NCI-H1436 (cell line): Measurements from ENCODE around the gene SFPQ.
"Not testable (repeated sequence)": the region's sequence is repeated elsewhere in the genome, so short reads cannot be mapped to it uniquely, and the experiment has no call there.

Experiments used
- DNase-seq: peaks from one replicate; lab custom pipeline; 2025; lab: John Stamatoyannopoulos, UW

Gene SFPQ

GRCh38 chr1:35188578-35189392, 4.2 kb downstream of the SFPQ start:
- DNase-seq = no peak

- no peak for DNase-seq
Observed at GRCh38 chr1:35187816-35188342, 5.1 kb downstream of the SFPQ start.

DNA sequence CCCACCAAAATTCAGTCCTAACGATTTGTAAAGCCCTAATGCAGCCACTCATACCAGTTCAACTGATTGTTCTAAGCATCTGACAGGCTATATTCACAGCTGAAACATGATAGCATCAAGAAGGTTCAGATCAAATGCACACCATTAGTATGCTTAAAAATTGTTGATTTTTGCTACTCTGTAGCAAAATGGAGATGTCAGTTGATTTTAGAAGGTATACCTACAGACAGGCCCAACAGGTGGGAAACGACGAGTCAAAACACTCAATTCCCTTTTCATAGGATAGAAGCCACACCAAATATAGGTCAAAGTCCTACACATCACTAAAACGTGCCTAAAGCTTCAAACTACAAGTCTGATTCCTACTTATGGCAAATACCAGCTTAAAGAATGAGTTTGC, 6.7 kb downstream of the SFPQ start:
- no peak for DNase-seq

DNA sequence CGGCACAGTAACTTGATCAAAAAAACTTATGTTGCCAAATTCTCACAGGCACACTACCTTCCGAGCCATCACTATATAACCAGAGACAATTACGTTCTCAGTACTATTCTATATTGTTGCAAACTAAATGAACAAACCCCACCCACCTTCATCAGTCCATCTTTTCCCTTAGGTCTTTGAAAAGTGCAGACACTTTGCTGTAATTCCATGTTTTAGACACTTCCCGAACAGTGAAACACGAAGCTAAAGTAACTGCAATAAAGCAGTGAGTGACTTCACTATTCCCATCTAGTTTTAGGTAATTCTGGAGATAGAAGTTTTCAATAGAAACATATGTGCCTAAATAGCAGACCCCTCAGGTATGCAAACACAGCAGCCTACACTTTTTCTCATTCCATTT, 7.7 kb downstream of the SFPQ start:
- DNase-seq = no peak

GRCh38 chr1:35184495-35185199, 8.3 kb downstream of the SFPQ start:
- DNase-seq = no peak

GRCh38 chr1:35181790-35182455, 11.0 kb downstream of the SFPQ start:
- DNase-seq = no peak

DNA sequence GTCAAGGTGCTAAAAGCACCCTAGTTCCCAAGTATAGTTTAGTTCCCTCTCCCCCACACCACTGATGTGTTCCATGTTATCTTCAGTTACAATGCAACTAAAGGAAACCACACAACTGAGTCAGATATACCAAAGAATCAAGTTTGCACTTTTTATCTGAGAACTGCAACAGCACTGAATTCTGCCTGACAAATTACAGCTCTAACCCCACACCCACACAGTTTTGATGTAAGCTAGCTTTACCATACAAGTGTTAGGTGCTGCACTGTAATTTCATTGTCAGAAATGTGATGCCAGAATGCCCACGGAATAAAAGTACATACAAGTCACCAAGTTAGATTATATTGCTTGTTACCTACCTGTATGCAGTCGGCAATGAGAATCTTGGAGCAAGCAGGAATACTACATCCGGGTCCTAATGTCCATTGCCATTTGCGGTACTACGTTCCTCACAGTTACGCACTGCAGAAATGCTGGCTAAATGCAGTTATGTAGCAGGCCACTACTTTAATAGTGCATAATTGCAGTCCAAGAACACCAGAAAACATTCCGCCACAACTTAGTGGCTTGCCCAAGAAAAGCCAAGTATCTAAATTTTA, 12.1 kb downstream of the SFPQ start:
- no peak for DNase-seq

DNA sequence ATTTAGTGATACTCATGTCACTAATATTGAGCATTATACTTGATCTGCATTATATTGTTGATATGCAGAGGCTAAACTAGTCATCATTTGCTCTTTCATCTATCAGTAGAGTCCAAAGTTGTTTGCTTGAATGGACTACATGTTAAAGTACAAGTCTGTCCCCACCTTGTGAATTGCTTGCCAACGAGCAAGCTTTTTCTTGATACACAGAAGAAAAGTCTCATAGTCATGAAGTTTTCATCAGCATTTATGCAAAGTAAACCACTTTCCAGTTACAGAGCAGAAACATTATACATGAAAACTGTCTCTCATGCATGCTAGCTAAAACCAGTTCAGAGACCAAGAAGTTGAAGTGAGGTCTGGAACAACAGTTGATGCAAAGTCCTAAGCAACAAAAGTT, 13.0 kb downstream of the SFPQ start:
- no peak for DNase-seq

- DNase-seq = no peak
Observed at GRCh38 chr1:35178874-35179380, 14.0 kb downstream of the SFPQ start.

DNA sequence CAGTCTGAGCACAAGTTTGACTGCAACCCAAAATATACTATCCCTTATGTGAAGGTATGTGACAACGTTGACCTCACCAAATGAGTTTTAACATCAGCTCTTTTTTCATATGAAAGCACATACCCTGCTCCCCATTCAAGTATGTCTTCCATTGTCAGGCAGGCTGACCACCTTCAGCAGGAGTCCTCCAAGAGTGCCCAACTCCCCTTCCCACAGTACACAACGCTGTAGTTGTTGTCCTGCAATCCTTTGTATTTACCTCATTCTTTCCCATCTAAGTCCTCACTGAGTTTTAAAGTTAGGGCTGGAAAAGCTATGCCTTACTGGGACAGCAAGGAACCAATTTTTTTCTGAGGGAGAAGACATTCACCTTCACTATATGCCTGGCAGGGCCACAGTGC, 14.7 kb downstream of the SFPQ start:
- no peak for DNase-seq

DNA sequence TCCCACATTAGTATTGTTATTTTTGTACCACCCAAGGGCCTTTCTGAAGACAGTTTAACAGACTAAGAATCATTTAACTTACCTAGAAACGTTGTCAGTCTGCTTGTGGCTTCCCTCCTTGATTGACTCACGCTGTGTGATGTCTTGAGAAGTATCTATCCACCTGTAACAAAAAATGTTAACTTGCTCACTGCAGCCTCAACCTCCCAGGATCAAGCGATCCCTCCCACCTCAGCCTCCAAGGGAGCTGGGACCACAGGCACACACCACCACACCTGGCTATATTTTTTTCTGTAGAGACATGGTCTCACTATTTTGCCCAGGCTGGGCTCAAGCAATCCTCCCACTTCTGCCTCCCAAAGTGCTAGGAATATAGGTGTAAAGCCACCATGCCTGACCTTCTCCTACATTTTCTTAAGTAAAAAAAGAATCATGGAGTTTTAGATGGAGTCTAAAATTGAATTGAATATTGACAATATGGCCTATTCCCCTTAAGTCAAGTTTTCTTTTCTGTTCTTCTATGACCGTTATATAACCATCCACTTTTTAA, 15.6 kb downstream of the SFPQ start:
- DNase-seq = no peak

- no peak for DNase-seq
Observed at GRCh38 chr1:35175602-35176001, 17.3 kb downstream of the SFPQ start.

- no peak for DNase-seq
Observed at GRCh38 chr1:35175098-35175576, 17.8 kb downstream of the SFPQ start.

GRCh38 chr1:35173909-35174540, 18.9 kb downstream of the SFPQ start:
- no peak for DNase-seq

DNA sequence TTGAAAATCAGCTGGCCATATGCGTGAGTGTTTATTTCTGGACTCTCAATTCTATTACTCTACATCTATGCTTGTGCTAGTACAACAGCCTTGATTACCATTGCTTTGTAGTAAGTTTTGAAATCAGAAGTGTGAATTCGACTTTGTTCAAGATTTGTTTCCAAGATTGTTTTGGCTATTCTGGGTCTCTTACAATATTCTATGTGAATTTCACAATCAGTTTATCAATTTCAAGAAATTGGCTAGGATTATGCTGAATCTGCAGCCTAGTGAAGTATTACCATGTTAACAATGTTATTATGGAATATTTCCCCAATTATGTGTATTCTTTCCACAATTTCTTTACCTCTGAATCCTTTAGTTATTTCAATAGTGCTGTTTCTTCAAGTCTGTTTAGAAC, 19.5 kb downstream of the SFPQ start:
- DNase-seq = no peak

- DNase-seq = no peak
Observed at GRCh38 chr1:35172022-35172421, 20.9 kb downstream of the SFPQ start.

GRCh38 chr1:35171579-35171978, 21.4 kb downstream of the SFPQ start:
- DNase-seq = no peak

DNA sequence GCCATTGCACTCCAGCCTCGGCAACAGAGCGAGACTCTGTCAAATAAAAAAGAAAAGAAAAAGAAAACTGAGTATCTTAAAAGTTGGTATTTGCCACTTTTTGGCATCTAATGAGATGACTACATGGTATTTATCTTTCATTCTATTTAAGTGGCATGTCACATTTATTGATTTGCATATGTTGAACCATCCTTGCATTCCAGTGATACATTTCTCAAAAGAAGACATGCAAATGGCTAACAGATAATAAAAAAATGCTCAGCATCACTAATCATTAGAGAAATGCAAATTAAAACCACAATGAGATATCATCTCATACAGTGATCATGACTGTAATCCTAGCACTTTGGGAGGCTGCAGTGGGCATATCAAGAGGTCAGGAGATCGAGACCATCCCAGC, 28.1 kb downstream of the SFPQ start:
- DNase-seq = no peak

- DNase-seq = no peak
Observed at GRCh38 chr1:35151220-35151619, 41.7 kb downstream of the SFPQ start.

- not testable (repeated sequence) for DNase-seq
Observed at GRCh38 chr1:35145892-35146549, 46.9 kb downstream of the SFPQ start.
